Activated CD8-positive, alpha-beta memory T cell treated with anti-CD3 and anti-CD28 coated beads, Interleukin-2, amount 50 U/mL, for 24 hours (primary cell): ENCODE results near the gene GTF2F2.

Experiments used
- DNase-seq: peaks from one replicate; pipeline ENCODE4 v3.0.0-alpha.2; 2020; ENCODE audit errors: extremely low read depth

GTF2F2 gene, protein sequence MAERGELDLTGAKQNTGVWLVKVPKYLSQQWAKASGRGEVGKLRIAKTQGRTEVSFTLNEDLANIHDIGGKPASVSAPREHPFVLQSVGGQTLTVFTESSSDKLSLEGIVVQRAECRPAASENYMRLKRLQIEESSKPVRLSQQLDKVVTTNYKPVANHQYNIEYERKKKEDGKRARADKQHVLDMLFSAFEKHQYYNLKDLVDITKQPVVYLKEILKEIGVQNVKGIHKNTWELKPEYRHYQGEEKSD

DNA sequence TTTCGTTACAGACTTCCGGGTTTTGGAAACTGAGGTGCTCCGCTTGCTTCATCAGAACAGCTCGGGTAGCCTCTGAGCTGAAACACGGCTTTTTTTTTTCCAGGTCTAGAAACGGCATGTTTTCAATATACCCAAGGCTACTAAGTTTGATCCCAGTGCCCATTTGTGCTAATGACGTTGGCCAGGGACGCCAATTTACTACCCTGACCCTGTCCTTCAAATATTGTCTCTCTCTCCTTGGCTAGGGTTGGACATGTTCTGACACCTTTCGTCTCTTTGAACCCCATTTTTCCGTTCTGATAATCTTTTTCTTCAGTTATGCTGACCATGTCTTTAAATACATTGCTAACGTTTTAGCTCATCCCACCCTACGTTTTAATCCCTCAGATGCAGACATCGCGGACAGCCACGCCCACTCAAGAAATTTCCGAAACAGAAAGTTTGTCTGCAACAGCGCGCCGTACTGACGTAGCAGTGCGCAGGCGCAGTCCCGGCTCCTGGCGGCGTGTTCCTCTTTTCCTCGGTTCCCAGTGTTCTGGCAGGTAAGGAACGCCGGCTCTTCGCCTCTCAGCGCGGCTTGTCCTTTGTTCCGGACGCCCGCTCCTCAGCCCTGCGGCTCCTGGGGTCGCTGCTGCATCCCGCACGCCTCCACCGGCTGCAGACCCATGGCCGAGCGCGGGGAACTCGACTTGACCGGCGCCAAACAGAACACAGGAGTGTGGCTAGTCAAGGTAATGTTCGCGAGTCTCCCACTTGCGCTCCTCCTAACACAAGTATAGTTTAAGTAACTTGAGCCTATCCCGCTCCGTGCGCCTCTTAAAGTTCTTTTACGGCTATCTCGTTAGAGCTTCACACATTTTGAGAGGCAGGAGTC is at the start of gene GTF2F2:
TSS of gene GTF2F2 (plus strand) at position 520 of the 874 bp plus-strand sequence. CDS start at position 666, 146 bp downstream.
- DNase-seq, result peak; percentile 67

DNA sequence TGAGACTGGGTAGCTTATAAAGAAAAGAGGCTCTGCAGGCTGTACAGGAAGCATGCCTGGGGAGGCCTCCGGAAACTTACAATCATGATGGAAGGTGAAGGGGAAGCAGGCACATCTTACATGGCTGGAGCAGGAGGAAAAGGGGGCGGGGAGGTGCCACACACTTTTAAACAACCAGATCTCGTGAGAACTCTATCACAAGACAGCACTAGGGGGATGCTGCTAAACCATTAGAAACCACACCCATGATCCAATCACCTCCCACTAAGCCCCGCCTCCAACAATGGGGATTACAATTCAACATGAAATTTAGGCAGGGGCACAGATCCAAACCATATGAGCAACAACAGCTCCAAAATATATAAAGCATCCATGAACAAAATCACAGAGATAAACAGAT is 46.5 kb upstream of the GTF2F2 start:
- DNase-seq, result no peak

DNA sequence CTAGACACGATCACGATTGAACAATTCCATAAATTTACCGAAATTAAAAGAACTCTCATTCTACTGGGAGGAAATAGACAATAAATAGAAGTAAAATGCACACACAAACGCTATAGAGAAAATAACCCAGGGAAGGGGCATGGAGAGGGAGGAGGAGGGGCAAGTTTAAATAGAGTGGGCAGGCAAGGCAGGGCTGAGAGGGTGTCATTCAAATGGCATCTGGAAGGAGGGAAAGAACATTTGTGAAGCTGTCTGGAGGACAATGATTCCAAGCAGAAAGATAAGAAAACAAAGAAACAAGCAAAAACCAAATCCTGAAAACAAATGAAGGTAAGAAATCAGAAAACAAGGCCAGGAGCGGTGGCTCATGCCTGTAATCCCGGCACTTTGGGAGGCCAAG is 45.6 kb upstream of the GTF2F2 start:
- no peak for DNase-seq

DNA sequence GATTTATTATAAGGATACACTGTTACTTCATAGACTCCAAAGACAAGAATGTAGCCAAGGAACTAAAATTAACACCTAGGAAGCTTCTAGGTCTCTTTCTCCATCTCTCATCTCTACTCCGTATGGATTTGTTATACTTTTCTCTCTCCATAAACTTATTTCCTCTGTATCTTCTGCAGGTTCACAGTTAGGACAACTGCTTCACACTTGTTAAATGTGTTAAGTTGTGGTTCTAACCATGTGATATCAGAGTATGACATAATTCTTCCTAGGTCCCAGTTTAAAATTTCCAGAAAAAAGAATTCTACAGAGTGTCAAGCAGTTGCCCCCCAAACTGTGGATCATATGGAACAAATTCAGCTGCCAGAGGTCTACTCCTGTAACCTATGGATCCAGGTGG is 42.3 kb upstream of the GTF2F2 start:
- DNase-seq, result no peak

DNA sequence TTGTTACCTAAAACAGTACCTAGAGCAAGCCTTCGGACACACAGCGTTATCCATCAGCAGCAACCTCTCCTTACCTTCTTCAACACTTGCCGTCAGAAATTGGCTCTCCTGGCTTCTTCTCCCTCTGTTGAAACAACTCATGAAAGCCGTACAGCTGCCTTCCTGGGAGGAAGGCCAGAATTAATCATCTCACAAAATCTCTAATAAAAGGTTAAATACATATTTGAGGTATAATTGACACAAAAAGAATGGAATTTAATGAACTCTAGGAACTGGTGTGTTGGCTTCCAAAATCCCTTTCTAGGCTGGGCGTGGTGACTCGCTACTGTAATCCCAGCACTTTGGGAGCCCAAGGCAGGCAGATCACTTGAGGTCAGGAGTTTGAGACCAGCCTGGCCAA is 37.3 kb upstream of the GTF2F2 start:
- DNase-seq, result no peak

DNA sequence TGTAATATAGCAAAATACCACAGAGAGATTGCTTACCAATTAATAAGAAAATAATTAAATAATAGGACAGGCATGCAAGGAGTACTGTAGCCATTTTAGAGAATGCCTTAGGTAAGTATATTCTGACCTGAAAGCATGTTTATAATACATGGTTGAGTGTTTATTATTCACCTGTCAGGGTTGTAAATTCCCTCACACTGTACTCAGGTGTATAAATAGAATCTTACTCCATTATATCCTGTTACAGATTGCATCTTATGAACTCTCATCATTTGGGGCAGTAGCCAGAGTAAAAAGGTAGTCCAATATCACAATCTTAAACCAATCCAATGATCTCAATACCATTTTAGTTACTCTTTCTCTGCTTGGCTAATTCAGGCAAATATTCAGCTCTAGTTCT is 35.8 kb upstream of the GTF2F2 start:
- no peak for DNase-seq

DNA sequence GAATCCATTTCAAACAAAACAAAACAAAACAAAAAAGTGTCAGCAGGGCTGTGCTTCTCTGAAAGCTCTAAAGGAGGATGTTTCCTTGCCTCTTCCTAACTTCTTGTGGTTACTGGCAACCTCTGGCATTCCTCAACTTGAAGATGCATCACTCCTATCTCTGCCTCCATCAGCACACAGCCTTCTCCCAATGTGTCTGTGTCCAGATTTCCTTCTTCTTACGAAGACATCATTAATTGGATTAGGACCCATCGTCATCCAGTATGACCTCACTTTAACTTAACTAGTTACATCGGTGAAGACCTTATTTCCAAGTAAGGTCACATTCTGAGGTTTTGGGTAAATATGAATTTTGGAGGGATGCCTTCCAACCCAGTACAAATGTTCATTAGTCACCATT is 33.8 kb upstream of the GTF2F2 start:
- no peak for DNase-seq

DNA sequence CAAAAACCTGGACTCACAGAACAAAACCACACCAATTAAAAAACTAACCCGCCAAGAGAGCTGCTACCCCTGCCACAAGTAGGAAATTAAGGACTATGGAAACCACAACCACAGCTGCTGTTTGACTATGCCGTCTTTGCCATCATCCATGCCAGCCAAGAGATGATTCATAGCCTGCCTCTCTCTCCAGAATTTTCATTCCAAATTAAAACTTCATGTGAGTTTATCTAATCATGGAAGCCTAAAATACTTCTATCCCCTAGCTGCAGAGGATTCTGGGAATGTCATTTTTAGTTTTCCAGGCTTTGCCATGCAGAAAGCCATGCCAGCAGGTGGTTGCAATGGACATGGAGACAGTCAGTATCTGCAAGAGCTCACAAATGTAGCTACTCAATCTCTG is 27.6 kb upstream of the GTF2F2 start:
- no peak for DNase-seq

DNA sequence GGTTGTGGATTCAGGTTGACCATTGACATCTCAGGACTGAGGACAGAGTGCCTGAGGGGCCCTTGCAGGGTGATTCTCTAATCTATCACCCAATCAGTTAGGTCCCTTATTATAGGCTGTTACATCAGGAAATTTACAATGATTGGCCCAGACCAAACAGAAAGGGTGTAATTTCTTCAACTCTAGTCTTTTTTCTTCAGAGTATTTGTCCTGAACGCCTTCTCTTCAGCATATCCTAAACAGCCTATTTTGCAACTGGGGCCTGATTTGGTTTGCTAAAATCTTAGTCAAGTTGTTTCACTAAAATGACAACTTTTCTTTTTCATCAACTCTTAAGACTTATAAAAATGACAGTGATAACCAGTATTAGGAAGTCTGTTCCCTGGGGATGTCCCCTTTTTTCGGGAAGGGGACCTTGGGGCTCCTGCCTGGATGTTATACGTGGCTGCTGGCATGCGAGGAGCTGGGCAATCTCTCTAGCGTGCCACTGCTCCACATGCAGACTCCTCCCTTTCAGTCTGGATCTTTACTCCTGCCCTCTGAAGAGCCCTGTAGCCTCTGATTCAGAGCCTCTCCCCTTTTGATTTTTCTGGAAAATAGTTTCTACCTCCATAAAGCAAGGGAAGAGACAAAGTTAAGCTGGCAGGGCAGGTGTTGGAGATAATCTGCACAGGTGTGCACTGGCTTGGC is 19.6 kb upstream of the GTF2F2 start:
- no peak for DNase-seq

DNA sequence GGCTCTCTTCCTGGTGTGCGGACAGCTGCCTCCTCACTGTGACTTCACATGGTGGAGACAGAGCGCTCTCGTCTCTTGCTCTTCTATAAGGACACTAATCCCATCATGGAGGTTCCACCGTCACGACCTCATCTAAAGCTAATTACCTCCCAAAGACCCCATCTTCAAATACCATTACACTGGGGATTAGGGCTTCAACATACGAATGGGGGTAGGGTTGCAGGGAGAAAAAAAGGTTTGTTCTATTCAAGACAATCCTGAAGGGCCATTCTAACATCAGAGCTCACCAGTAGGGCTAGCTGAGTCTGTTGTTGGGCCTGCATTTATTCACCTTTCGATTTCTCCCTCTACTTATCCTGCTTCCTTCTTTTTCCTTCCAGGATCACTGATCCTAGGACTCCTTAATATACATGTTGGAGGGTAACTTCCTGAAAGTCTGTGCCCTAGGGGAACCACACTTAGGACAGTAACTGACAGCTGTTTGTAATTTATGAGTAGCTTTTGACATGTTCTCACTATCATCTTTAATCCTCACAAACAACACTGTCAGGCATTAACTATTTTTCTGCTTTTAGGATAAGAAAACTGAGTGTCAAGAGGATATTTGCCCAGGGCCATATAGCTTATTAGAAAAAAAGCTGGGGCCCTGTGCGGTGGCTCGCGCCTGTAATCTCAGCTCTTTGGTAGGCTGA is 18.8 kb upstream of the GTF2F2 start:
- DNase-seq, result no peak

DNA sequence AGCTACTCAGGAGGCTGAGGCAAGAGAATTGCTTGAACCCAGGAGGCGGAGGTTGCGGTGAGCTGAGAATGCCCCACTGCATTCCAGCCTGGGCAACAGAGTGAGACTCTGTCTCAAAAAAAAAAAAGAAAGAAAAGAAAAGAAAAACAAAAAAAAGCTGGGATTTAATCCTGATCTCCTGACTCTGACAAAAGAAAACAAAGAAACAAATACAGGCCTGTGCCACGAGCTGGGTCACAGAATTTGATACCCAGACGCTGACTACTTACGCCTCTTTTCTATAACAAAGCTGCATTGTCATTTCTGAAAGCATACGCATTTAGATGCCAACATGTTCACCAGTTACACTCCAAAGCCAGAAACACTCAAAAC is 18.2 kb upstream of the GTF2F2 start:
- no peak for DNase-seq

DNA sequence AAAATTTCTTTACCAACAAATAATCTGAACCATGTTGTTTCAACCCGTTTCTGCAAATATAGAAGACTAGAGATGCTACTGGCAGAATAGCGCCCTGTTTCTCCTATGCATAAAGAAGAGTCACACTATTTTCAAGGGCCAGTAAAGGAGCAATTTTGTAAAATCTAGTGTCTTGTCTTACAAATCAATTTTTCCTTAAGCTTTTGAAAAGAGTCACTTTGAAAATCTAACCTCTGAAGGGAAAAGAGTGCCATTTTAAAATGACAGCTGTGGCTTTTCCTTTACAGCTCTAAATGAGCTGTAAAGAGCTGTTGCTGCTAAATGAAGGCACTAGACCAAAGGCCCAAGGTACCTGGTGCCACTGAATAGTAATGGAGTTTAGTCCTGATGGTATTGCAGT is 16.9 kb upstream of the GTF2F2 start:
- no peak for DNase-seq

DNA sequence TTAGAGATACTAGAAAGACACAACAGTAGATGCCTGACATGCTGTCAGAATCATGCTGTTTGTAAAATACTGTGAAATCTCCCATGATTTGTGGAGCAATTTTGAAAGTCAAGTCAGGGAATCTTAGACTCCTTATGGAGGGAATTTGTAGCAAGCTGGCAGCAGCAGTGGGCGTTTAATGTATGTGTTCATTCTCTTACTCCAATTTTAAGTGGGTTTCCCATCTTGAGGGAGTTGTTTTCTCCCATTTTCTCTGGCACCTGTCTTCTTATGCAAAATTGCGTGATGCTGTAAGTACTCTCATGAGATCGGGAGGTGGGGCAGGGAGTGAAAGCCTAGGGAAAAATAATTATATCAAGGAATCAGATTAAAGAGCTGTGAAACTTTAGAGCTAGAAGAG is 16.0 kb upstream of the GTF2F2 start:
- no peak for DNase-seq

DNA sequence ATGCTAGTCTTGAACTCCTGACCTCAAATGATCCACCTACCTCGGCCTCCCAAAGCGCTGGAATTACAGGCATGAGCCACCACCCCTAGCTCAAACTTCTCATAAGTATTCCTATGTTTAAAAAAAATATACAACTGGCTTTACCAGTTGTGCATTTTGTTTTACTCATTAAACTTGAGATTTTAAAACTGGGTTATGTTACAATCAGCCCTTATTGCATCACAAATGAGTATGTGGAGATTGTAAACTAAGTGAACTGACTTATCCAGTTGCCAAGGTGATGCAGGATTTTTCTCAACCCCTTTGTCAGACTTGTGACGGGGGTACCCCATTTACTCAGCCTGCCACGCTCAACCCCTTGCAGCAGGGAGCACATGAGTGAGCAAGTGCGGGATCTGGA is 14.4 kb upstream of the GTF2F2 start:
- DNase-seq, result no peak

DNA sequence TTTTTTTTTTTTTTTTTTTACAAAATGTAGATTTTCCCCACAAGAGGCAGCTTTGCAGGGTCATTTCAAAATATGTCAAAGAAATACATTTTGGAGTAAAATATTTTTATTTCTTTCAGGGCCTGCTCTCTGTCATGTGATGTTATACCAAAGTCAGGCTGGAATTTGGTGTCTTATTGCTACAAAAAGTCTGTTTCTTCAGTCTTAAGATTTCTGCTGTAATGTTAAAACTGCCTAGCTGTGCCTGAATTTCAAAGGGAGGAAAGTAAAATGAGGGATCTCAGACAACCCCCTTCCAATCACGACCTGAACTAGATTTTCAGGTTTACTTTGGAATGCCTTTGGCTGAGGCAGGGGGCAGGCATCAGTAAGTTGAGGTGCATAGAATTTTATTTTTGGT is 12.8 kb upstream of the GTF2F2 start:
- DNase-seq, result no peak

DNA sequence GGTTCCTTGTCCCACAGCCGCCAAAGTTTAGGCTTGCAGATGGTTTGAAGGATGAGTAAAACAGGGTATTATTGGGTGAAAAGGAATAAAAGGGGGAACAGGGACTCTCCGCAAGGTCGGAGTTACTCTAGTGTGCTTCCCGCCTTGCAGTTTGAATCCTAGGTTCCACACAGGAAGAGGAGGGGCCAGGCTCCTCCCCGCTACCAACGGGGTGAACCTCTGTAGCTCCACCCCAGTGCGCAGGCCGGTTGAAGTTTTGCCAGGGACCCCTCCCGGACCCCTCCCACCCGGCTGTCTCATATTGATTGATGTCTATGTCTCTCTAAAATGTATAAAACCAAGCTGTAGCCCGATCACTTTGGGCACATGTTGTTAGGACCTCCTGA is 11.6 kb upstream of the GTF2F2 start:
- no peak for DNase-seq

DNA sequence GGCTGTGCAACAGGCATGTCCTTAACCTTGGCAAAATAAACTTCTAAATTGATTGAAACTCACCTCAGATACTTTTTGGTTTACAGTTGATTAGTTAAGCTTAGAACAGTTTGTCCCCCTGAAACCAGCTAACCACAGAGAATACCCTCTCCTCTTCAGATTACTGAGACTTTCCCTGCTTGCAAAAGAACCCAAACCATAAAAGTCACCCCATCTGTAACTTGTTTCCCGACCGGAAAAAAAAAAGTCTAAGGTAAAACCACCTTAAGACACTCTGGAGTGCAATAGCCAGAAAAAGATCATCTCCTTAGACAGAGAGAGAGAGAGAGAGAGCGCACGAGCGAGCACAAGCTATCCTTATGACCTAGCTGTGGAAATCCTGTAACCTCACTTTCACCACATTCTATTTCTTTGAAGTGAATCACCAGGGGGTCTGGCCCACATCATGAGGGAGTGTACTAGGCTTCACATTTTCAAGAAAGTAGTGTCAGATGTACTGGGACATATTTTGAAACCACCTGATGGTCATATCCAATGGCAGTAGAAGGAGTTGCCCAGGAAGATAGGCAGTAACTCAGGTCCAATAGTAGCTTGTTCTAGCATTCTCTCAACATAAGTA is 11.1 kb upstream of the GTF2F2 start:
- no peak for DNase-seq

DNA sequence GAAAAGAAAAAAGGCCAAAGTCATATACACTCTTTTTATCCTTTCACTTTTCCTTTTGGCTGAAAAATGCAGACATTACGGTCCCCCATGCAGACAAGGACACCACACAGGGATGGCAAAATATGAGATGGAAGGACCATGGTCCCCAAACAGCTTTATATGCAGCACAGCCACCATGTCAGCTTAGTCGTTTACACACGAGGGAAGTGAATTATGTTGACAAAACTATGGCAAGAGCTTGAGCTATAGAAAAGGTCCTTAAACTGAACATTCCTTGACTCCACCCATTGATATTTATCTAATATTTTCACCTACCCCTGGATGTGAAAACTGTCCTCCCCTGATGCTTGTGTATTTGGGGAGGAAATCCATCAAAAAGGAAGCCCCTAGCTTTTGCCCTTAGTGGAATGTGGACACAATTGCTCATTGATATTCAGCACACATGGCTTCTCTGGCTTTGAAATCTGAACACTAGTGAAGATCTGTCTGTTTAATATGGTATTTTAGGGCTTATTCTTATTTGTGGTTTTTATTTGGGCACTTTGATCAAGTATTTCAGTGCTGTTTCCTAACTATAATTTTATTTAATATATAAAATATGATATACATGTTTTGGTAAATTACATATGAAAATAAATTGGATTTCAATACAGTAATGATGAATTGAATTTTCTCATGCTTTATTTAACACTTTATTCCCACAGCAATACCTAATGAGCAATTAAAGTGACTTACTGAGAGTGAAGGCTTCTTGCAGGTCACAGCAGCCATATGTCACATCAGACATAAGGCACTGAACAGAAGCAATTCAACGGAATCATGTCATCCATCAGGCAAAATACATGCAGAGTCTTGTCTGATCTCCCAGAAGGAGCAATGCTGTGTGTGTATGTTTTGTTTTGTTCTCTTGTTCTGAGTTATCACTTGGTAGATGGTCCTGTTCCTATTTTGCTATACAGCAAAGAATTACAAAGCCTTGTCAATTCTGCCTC is 6.8 kb upstream of the GTF2F2 start:
- DNase-seq, result no peak

DNA sequence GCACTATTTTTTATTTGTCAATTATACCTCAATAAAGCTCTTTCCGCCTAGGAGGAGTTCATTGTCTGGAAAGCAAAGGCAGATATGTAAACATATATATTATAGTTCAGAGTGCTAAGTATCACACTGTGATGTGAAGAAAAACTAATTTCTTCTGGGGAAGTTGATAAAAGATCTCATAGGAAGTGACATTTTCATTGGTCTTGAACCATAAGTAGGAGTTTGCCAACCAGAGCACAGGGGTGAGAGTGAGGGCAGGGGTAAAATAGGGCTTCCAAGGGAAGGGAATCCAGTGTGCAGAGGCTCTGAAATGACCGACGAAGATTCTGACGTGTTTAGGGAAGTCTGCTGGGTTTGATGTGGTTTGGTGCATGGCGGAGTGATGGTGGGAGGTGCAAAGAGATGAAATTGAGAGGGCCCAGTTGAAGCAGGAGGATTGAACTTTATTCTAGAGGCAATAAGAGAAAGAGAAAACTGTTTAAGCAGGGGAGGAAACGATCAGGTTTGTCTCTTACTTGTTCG is 780 bp upstream of the GTF2F2 start:
- DNase-seq, result no peak
